GM21576 (cell line): ENCODE measurements around the gene LRRC4C.

Experiments
- ATAC-seq: cut with Tn5 transposase; IDR thresholded peaks from one replicate; pipeline ENCODE4 v1.9.1; 2021; ENCODE audit warnings: mild to moderate bottlenecking, moderate library complexity; ENCODE audit not compliant: unreplicated experiment

The LRRC4C gene

GRCh38 chr11:40274017-40274416 is 1185.4 kb downstream of the LRRC4C start:
- no peak for ATAC-seq

GRCh38 chr11:40273192-40273732 is 1186.2 kb downstream of the LRRC4C start:
- no peak for ATAC-seq

- no peak for ATAC-seq
These were observed 1188.1 kb downstream of the LRRC4C start for GRCh38 chr11:40271361-40271760.

DNA sequence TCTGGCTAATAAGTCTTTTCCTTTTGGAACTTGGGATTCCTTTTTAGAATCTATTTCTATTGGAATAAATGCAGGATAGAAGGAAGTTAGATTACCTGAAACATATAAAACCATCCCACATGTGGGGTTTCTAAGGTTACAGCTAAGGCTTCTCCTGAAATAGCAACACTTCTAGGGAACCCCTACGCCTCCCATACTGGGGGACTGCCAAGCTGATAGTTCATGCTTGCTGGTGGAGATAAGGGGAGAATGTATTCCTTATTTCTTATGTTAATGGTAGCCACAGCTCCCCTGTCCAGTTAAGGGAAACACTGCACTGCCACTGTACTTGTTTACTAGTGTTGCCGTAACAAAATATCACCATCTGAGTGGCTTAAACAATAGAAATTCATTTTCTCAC is 1189.6 kb downstream of the LRRC4C start:
- ATAC-seq, result no peak

DNA sequence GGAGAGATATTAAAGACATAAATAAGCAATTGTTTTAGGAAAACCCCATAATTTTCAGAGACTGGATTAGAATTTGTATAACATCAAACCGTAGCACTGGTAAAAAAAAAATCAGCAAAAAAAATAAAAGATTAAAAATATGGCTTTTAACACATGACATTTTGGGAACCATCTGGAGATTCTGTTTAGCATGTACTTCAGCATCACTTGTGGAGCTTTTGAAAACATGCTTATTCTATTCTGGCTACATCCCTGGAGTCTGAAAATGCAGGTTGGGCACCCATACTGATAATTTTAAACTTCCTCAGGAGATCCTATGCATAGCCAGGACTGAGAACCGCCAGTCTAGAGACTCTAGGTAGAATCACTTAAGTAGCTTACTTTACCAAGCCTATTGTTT is 1190.9 kb downstream of the LRRC4C start:
- ATAC-seq, result no peak

- no peak for ATAC-seq
These were observed 1204.0 kb downstream of the LRRC4C start for GRCh38 chr11:40255457-40255856.

GRCh38 chr11:40253166-40253565 is 1206.3 kb downstream of the LRRC4C start:
- no peak for ATAC-seq

- ATAC-seq, result no peak
These were observed 1207.2 kb downstream of the LRRC4C start for GRCh38 chr11:40252236-40252635.

DNA sequence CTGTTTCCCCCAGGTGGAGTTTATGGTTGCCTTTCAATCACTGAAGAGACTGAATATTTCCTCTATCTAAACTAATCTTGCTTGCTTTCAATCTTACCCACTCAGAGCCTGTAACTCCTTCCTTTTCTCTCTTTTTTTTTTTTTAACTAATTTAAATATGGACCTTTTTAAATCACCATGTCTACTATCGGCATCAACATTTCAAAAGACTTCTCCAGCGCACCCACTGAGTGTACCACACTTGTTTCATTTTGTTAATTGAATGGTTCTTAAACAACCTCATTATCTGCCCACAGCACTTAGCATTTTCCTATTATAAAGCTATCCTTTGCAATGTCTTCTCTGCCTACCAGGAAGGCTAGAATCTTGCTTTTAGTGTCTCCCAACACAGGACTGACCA is 1212.5 kb downstream of the LRRC4C start:
- no peak for ATAC-seq

DNA sequence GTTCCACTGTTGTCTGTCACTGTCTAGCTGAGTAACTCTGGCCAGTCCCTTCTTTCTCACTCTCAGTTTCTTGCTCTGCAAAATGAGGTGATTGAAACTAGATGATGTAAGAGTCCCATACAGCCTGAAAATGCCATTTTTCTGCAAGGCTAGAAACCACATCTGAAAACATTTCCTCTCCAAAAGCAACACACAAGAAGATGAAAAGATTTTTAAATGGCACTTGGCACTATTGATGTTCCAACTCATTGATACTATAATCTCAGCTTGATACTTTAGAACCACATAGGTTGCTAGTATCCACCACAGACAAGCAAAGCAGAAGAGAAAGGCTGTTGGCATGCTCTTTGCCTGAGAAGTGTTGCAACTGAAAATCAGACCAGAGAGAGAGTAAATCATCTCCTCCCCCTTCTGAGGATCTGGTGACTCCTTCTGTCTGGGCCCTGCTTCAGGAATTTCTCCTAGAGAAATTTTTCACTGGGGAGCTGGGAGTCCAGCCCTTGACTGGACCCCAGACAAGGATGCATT is 1217.9 kb downstream of the LRRC4C start:
- ATAC-seq, result peak; percentile 98

- ATAC-seq, result no peak
These were observed 1219.2 kb downstream of the LRRC4C start for GRCh38 chr11:40240284-40240683.

DNA sequence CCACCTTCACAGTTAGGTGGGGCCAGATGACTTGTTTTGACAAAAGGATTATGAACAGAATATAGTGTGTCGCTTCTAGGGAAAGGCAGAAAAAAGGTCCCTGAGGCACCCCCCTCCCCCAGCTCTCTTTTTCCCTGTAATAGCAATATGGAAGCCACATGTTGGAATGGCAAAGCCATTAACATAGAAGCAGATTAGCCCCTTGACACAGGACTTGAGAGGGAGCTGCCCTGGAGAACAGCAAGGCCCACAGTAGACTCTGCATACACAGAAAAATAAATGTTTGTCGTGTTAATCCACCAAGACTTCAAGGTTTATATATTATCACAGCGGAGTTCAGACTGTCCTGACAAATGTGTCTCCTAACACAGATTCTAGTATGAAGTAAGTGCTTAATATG is 1222.9 kb downstream of the LRRC4C start:
- ATAC-seq, result no peak

DNA sequence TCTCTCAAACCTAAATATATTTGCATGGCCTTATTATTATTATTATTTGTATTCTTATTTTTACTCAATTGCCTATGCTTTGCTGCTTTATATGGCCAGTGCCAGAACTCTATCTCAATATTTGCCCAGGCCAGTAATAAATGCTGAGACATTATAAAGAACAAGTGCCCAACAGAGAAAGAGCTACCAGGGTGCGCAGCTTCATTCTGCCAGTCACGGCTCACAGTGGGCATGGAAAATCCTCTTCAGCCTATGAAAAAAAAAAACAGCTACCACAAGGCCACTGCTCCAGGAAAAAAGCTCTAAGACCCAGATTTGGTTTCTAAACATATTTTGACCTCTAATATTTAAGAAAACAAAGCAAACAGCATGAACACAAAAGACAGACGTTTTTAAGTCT is 1223.6 kb downstream of the LRRC4C start:
- ATAC-seq, result no peak

GRCh38 chr11:40230821-40231220 is 1228.6 kb downstream of the LRRC4C start:
- no peak for ATAC-seq

DNA sequence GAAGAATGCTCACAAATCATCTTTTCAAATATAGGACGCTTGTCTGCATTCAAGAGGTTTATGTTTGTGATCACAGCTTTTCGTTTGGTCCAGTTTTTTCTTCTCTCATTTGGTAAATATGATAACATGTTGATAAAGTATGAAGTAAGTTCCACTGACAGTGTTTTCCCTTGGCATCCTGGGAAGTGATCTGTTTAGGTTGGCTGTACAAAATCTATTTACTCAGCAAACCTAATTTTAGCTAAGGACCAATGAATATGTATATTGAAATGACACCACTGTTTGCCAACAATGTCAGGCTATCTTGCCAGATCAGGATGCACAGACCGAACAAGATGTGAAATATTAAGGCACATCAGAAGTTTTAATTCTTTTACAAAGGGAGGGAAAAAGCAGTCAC is 1230.8 kb downstream of the LRRC4C start:
- ATAC-seq, result no peak

DNA sequence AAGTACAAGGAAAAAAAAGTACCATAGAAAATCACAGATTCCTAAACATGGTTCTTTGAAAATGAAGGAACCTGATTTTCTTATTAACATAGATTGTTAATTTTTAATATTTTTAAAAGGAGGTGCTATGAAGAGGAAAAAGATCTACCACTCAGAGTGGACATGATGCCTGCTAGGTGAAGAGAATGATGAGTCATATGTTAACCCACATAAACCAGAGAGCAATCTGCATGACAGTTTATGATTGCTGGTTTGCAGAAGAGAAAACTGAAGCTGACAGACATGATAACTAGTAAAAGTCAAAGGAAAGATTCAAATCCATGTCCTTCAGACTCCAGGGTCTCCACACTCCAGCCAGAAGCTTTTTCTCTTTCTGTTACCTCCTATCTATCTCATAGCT is 1231.7 kb downstream of the LRRC4C start:
- ATAC-seq, result peak; percentile 81

DNA sequence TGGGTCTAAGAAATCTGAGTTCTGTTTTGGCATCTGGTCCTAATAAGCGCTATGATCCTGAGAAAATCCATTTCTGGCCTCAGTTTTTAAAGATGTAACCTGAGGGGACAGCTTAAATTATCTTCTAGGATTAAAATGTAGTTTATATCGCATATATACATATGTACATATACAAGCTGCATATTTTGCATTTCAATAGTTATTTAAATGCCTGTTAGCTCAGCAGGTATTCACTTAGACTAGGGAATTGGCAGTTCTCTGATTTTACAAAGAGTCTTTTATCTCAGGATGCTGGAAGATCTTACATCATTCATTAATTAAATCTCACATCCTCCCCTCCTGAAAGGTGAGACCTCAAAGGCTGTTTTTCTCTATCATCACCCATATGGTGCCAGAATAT is 1232.8 kb downstream of the LRRC4C start:
- no peak for ATAC-seq

- ATAC-seq, result no peak
These were observed 1235.7 kb downstream of the LRRC4C start for GRCh38 chr11:40223596-40224330.

DNA sequence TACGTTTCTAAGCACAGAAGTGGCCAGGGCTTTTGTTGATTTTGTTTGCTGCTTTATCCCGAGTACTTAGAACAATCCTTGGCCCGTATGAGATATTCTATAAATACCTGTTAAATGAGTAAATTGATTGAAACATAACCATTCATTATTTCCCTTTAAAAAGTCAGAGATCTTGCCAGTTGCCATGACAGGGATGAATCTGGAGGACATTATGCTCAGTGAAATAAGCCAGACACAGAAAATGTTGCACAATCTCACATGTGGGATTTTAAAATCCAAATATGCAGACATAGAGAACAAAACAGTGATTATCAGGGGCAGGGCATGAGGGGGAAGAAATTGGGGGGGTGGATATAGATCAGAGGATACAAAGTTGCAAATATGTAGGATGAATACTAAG is 1240.1 kb downstream of the LRRC4C start:
- ATAC-seq, result no peak

DNA sequence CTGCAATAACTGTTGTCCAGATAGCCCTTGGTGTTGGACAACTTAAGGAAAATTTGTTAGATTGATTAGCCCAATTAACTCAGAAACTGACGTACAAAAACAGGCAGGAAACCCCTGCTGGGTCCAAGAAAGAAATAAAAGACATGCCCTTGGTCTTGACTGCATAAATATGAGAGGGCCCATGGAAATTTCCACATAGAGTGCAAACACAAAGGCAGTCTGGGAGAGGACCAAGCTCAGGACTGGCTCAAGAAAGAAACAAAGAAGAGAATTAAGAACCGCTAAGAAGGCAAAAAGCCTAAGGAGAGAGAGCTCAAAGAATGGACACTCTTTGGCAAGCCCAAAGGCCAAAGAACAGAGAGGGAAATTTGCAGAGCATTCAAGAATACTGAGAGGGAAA is 1243.9 kb downstream of the LRRC4C start:
- ATAC-seq, result no peak

DNA sequence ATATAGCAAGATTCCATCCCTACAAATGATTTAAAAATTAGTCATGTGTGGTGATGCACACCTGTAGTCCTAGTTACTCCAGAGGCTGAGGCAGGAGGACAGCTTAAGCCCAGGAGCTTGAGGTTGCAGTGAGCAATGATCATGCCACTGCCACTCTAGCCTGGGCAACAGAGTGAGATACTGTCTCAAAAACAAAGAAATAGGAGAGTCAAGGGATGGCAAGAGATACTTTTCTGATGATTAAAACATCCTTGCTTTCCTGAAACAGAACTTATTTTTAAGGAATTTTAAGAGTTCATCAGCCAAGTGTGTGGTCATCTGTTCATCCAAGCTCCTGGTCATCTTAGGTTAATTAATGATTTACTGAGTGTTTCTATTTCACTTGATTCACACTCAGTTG is 1252.0 kb downstream of the LRRC4C start:
- no peak for ATAC-seq

DNA sequence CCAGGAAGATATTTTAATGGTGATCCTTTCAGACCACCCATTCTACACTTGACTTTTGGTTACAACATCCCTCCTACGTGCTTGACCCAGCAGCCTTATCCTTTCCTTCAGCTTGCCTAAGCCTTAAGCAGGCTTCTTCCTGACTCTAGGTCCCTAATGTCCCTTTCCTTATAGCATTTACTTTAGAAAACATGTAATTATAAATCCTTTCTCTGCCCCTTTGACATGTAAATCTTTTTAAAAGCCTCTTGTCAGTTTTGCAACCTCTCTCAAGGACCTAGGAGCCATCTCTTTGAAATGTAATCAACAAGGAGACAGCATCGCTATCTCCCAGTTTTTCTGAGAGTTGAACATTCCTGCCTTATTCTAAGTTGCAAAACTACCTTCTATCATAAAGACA is 1255.2 kb downstream of the LRRC4C start:
- ATAC-seq, result no peak

- ATAC-seq, result no peak
These were observed 1255.8 kb downstream of the LRRC4C start for GRCh38 chr11:40203606-40204005.
